ENCODE results near the gene SLC25A12.
"Not testable (repeated sequence)": the region's sequence is repeated elsewhere in the genome, so short reads cannot be mapped to it uniquely, and the experiment has no call there.

SLC25A12 gene, protein sequence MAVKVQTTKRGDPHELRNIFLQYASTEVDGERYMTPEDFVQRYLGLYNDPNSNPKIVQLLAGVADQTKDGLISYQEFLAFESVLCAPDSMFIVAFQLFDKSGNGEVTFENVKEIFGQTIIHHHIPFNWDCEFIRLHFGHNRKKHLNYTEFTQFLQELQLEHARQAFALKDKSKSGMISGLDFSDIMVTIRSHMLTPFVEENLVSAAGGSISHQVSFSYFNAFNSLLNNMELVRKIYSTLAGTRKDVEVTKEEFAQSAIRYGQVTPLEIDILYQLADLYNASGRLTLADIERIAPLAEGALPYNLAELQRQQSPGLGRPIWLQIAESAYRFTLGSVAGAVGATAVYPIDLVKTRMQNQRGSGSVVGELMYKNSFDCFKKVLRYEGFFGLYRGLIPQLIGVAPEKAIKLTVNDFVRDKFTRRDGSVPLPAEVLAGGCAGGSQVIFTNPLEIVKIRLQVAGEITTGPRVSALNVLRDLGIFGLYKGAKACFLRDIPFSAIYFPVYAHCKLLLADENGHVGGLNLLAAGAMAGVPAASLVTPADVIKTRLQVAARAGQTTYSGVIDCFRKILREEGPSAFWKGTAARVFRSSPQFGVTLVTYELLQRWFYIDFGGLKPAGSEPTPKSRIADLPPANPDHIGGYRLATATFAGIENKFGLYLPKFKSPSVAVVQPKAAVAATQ

DNA sequence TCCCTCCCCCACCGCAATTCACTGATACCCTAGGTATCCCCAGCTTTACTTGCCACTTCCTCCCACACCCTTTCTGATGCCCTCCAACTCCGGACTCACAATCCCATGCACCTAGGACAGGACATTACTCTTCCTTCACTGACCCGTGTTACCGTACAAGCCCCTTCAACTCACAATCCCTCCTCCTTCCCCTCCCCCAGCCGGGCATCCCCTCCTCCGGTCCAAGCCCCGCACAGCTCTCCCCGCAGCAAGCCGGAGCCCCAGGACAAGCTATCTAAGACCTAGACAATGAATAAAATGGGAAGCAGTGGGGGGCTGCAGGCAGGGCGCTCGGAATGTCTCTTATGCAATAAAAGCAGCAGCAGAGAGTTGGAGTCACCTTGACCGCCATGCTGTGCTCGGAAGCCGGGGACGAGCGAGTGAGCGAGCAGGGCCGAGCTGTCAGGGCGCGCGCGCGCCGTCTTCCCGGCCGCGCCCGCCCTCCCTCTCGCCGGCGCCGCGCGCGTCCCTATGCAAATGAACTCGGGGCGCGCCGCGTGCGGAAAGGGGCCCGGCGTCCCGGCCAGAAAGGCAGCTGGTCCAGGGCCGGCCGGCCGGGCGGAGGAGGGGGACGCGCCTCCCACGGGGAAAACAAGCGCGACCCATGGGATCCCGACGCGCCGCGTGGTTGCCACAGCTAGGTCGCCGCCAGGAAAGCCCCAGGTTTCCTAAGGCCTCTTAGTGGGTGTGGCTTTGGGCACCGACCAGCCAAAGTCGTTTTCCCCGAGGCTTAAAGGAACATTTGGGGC is at the start of gene SLC25A12:
Gene SLC25A12, minus strand, starts transcription at position 421 of the 788 bp plus-strand sequence. Its CDS starts 30 bp downstream, at position 391.
- DNase-seq = no peak

DNA sequence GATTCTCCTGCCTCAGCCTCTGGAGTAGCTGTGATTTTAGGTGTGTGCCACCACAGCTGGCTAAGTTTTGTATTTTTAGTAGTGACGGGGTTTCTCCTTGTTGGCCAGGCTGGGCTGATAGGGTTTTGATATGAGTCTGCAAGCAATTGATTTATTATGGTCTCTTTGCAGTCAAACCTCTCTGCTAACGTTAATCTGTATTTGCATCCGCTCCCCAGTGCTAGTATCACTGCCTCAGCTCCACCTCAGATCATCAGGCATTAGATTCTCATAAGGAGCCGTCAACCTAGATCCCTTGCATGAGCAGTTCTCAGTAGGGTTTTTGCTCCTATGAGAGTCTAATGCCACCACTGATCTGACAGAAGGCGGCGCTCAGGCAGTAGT is 47.3 kb upstream of the SLC25A12 start:
- DNase-seq = no peak

DNA sequence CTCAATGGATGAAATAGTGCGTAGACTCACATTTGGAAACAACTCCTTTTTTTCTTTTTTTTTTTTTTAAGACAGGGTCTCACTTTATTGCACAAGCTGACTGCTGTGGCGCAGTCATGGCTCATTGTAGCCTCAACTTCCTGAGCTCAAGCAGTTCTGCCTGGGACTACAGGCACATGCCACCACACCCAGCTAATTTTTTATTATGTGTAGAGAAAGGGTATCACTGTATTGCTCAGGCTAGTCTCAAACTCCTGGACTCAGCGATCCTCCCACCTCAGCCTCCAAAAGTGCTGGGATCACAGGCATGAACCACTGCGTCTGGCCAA is 45.7 kb upstream of the SLC25A12 start:
- no peak for DNase-seq

DNA sequence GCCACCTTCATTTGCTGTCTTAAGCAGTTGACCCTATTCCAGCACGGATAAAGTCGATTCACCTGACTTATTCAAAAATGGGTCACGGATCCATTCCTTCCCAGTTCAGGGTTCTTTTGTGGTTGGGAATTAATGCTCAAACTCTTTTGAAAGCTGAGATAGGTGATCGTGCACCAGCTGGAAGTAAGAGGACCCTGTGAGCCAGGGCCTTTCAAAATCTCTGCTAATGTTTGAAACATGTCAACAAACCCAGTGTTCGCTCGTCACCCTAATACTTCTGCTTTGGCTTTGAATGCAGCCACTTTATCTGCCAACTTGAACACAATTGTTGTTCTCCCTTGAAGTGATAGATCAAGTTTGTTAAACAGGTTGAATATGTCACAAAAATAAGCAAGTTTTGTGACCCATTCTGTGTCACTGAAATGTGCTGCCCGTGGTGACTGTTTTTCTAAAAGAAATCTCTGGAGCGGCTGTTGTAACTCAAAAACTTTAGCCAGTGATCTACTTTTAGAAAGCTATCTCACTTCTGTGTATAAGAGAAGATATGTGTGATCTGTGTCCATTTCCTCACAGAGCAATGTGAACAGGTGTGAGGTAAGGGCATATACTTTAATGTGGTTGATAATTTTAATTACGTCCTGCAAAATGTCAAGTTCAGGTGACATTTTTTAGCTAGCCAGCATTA is 45.2 kb upstream of the SLC25A12 start:
- no peak for DNase-seq

DNA sequence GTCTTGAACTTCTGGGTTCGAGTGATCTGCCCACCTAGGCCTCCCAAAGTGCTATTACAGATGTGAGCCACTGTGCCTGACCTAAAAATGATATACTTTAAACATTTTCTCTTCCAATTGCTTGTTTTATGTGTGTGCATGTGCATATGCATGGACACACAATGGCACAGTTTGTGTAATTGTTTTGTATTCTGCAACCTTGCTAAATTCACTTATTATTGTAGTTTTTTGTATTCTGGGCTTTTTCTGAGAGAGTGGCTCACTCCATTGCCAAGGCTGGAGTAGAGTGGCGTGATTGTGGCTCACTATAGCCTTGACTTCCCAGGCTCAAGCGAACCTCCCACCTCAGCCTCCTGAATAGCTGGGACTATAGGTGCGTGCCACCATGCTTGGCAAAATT is 36.3 kb upstream of the SLC25A12 start:
- DNase-seq = no peak

DNA sequence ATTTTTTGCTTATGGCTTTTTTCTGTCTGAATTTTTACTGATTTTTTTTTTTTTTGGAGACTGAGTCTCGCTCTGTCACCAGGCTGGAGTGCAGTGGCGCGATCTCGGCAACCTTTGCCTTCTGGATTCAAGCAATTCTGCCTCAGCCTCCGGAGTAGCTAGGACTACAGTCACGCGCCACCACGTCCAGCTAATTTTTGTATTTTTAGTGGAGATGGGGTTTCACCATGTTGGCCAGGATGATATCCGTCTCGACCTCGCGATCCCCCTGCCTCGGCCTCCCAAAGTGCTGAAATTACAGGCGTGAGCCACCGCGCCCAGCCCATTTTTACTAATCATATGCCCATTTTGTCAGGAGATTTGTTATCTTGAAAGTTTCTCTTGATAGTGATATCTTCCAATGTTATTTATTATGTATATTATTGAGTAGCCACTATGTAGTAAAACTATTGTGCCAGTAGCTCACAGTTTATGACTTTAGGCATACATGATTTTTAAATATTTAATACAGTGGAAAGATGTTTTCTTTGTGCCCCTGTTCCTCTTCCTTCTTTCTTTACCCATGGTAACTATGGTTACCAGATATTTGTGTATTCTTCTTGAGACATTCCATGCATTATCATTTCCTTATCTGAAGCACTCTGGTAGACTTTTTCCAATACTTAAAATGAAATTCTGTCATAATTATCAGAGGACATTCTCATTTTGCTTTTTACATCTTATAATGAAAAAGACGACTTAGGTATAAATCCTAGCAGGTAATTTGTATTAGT is 30.3 kb upstream of the SLC25A12 start:
- DNase-seq = no peak

DNA sequence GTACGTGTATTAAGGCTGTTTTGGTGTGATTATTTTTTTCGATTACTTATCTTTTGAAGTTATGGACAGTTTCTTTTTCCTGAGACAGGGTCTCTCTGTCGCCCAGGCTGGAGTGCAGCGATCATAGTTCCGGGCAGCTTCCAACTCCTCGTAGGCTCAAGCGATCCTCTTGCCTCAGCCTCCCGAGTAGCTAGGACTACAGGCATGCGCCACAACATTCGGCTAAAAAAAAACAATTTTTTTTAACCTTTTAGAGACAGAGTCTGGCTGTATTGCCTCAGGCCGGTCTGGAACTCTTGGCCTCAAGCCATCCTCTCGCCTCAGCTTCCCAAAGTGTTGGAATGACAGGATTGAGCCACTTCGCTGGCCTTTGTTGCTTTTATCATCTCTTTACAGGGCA is 29.2 kb upstream of the SLC25A12 start:
- DNase-seq = no peak

DNA sequence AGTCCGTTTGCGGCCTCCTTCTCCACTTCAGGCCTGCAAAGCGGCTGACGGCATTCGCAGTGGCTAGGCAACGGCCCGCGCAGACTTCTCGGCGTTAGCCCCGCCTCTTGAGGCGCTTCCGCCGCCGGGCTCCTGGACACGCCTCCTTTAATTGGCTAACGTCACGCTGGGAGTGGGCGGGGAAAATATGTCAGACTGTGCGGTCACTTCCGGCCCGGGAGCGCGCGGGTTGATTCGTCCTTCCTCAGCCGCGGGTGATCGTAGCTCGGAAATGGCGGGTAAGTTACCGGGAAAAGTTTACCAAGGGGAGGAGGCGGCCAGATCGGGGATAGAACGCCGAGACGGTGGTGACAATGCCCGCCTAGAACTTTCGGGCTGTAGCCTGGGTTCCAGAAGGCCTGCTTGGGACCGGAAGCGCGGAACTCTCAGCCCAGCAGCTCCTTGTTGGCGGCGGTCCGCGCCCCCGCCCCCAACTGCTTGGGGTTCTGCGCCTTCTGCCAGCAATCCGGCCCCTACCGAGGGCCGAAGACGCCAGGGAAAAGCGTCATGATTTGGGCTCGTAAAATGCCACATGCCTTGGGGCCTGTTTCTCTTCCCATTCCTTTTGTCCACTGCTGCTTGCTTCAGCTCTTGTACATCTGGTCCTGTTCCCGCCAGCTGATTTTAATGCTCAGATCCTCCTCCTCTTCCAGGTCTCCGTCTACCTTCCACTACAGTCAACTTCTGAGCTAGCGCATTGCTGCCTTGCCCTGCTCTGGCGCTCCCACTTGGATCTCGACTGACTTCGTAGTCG is 28.4 kb upstream of the SLC25A12 start, which contains the start of gene HAT1:
Gene HAT1, plus strand, starts transcription at position 232 of the 793 bp plus-strand sequence. Its CDS starts 40 bp downstream, at position 272.
- DNase-seq = peak; percentile 71

DNA sequence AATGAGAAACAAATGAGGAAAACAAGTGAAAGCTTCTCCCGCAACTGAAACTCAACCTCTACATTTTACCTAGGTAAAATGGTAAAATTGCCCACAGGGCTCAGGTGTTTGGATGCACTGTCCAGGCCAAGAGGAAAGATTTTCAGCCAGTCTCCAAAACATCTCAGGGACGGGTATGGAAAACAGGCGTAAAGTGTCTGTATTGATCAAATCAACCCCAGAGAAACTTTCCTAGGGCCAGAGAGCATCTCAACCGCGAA is 27.9 kb upstream of the SLC25A12 start:
- no peak for DNase-seq

DNA sequence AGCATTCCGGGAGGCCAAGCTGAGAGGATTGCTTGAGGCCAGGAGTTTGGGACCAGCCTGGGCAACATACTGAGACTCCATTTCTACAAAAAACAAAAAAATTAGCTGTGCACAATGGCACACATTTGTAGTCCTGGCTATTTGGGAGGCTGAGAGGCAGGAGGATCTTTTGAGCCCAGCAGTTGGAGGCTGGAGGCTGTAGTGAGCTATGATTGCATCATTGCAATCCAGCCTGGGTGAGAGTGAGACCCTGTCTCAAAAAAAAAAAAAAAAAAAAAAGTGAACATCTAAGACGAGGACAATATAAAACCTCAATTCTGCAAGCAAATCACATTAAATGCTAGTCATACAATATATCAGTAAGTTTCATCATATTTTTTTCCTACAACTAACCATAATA is 25.4 kb upstream of the SLC25A12 start:
- DNase-seq = no peak

DNA sequence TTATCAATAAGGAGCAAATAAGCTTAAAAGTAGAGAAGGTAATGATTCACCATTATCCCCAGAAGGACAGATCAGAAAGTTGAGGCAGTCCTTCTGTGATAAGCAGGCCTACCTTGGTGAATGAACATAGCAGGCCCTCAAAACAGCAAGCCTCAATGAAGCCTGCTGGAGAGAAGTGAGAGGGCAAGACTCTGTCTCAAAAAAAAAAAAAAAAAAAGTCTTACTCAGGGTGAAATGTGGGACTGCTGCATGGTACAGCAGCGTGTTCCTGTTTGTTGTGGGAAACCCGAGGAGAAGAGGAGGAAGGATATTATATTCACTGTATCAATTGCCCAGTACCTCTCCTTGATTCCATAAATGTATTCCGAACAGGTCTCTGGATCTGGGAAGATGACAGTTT is 19.5 kb upstream of the SLC25A12 start:
- DNase-seq = no peak

DNA sequence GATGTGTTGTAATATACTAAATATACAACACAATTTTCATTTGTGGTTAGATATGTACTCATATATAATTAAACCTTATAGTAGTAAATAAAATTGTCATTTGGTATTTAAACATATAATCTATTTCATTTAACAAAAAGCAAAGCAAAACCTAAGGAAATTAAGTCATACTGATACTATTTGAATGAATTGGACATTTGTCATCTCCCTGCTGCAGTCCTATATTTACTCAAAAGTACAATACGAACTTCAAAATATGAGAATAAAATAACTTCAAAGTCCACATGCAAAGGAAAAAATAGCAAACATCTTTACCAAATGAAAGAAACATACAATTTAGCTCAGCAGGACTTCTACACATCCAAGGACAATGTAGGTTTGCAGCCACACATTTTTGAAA is 16.4 kb upstream of the SLC25A12 start:
- DNase-seq = no peak

DNA sequence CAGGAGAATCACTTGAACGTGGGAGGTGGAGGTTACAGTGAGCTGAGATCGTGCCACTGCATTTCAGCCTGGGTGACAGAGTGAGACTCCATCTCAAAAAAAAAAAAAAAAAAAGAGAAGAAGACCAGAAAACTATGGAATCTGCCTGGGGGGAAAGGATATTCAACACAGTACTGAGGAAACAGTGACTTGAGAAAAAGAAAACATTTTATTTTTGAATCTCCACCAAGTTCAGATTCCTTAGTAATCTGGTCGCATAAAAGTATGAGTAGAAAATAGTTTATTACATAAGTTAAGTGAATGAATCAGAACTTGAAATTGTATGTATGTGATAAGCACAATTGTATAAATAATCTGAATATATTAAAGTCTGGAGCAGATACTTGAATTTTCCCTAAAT is 15.2 kb upstream of the SLC25A12 start:
- DNase-seq = no peak

DNA sequence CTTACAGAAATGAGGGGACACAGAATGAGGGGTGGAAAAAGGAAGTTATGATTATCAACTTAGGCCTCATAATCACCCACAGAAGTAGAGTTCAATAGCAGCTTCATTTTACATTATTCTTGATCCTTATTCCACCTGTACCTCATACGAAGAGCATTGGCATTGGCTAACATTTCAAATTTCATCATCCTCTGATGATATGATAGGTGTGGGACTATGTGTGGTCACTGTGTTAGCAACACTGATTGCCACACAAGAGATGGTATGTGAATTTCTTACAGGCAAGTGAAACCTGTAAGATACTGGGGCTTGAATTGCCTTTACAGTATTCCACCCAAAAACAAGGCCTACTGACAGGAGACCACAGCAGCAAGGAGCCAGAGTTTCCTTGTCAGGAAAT is 14.2 kb upstream of the SLC25A12 start:
- no peak for DNase-seq

DNA sequence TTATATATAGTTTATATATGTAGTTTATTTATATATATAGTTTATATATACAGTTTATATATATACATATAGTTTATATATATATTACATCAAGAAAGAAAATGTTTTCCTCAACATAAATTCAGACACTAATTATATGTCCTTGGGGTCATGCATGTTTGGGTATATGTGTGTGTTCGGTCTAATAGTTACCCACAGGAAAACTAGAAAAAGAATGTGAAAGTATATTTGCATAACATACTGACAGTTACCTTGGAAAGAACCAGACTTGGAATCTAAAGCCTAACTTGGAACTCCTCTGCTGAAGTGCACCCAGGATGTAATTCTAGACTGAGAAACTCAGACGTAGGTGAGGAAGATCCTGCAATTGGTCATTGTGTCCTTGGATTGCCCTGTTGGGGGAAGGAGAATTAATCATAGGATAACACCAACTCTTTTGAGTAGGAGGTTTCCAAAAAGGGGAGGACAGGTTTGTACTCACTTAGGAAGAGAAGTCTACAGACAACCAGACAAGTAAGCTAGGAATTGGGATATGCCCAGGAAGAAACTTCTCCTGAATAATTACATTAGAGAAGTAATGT is 8.9 kb upstream of the SLC25A12 start:
- no peak for DNase-seq

DNA sequence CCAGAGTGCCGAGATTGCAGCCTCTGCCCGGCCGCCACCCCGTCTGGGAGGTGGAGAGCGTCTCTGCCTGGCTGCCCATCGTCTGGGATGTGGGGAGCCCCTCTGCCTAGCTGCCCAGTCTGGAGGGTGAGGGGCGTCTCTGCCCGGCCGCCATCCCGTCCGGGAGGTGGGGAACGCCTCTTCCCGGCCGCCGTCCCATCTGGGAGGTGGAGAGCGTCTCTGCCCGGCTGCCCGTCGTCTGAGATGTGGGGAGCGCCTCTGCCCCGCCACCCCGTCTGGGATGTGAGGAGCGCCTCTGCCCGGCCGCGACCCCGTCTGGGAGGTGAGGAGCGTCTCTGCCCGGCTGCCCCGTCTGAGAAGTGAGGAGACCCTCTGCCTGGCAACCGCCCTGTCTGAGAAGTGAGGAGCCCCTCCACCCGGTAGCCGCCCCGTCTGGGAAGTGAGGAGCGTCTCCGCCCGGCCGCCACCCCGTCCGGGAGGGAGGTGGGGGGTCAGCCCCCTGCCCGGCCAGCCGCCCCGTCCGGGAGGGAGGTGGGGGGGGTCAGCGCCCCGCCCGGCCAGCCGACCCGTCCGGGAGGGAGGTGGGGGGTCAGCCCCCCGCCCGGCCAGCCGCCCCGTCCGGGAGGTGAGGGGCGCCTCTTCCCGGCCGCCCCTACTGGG is 5.7 kb upstream of the SLC25A12 start:
- not testable (repeated sequence) for DNase-seq

DNA sequence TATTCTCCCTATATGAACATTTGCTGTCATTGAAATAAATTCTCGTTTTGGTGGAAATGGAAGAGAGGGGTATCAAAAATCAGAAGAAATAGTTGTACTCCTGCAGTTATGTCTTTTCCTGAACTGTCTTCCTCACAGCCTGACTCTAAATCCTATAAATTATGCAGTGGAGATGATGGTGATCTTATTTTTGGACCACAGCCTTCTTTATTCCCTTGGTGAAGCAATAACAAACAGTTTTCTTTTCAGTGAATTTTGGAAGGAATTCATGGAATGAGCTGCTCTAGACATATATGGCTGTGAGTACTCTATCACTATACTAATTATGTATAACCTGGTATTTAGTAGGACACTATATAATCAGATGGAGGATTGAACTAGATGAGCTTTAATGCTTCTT is 1.7 kb upstream of the SLC25A12 start:
- DNase-seq = no peak

DNA sequence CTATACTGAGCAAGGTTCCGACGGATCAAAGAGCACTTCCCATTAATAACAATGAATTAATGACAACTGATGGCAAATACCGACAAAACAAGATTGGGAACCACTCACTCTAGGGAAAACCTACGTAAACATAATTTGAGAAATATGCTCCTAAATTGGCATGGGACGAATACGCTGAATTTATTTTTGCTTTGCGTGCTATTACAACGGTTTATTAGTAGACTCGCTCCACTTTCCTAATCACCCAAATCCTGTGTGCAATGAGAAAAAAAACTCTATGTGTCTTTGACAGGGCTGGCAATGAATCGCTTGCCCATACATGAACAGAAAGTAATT is 536 bp upstream of the SLC25A12 start:
- no peak for DNase-seq

DNA sequence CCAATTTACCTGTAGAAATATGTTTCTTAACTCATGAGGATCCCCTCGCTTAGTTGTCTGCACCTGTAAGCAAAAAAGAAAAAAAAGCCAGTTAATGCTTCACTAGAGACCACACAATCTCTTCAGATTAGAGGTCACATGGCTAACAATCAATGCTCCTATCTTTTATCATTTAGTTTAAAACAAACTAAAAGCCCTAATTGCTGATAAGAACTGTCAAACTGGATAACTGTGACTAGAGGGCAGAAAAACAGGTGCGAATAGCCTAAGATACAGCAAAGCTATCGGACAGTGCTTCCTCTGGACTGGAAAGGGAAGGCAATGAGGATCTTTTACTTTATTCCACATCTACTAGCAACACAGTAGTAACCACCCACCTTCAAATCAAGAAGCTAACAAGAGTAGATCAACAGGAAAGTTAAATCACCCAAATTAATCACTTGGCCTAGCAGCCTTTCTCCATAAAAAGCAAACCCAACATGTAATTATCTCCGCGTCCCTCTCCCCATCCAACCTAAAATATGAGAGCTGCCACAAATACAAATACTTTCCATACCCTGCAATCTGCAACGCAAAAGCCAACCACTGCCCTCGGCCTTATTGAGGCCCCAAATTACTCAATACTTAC is 734 bp downstream of the SLC25A12 start:
- no peak for DNase-seq

DNA sequence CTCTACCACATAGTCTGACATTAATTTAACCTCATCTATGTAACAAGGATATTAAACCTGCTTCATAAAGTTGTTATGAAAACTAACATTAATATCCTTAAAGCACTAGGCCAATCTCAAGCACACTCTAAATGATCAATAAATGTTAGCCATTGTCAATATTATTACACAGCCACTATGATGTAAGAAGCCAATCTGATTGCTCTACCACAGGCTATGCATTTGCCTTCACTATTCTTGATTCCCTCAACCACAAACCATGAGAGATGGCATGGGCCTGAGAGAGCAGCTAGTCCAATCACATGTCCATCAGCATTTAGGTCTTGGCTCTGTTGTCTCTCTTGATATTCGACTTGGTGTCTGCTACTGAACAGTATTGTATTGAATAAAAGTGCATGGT is 4.2 kb downstream of the SLC25A12 start:
- no peak for DNase-seq

DNA sequence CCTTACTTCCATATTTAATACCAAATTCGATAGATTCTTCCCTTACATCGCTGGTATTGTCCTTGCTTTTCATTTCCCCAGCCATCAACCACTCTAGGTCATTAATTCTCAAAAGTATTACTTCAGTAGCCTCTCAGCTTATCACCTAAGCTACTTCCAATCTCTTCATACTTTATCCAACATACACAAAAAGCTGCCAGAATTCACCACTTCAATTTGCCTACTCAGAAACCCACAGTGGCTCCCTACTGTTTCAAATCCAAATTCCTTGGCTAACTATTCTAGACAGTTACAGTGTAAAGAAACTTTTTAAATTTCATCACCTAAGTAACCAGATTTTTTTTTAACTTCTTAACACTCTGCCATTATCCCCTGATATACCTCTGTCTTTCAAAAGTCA is 4.7 kb downstream of the SLC25A12 start:
- DNase-seq = no peak

Data from NCI-H187 treated with DMSO at 0.1 percent for 48 hours (cell line).